Smooth muscle cell (in vitro differentiated cells): ENCODE results near the gene DMD. TPM values are rescaled to one million over a fixed set of nuclear protein-coding genes. Genes with fewer than 3 reads are reported as not detected.
"Not testable (repeated sequence)": the region's sequence is repeated elsewhere in the genome, so short reads cannot be mapped to it uniquely, and the experiment has no call there.

ENCODE experiments used
- DNase-seq: peaks from one replicate; lab custom pipeline; 2025; ENCODE audit not compliant: unreplicated experiment; lab: John Stamatoyannopoulos, UW
- H2AFZ ChIP-seq: fragments of 200-600 bp; sonication (generic); 2 replicates; pipeline ENCODE4 v1.6.0; 2016; ENCODE audit warnings: antibody characterized with exemption, low read depth, mild to moderate bottlenecking
- H3F3A ChIP-seq: fragments of 200-600 bp; sonication (generic); 2 replicates; pipeline ENCODE4 v1.6.0; 2017; ENCODE audit warnings: antibody characterized with exemption, low read depth
- H3K27ac ChIP-seq: fragments of 200-600 bp; sonication (generic); 2 replicates; pipeline ENCODE4 v1.5.1; 2016; ENCODE audit warnings: low read depth, mild to moderate bottlenecking
- H3K27me3 ChIP-seq: fragments of 200-600 bp; sonication (generic); 2 replicates; pipeline ENCODE4 v1.6.1; 2016; ENCODE audit warnings: low read depth, mild to moderate bottlenecking
- H3K36me3 ChIP-seq: fragments of 200-600 bp; sonication (generic); 2 replicates; pipeline ENCODE4 v1.5.1; 2016; ENCODE audit warnings: low read depth
- H3K4me1 ChIP-seq: fragments of 200-600 bp; sonication (generic); 2 replicates; pipeline ENCODE4 v1.5.1; 2016; ENCODE audit warnings: low read depth
- H3K4me2 ChIP-seq: fragments of 200-600 bp; sonication (generic); 2 replicates; pipeline ENCODE4 v1.6.0; 2016; ENCODE audit warnings: mild to moderate bottlenecking
- H3K4me3 ChIP-seq: fragments of 200-600 bp; sonication (generic); 2 replicates; pipeline ENCODE4 v1.5.1; 2016; ENCODE audit warnings: mild to moderate bottlenecking
- H3K79me2 ChIP-seq: fragments of 200-600 bp; sonication (generic); 2 replicates; pipeline ENCODE4 v1.6.0; 2016; ENCODE audit warnings: low read depth, mild to moderate bottlenecking
- H3K9ac ChIP-seq: fragments of 200-600 bp; sonication (generic); 2 replicates; pipeline ENCODE4 v1.6.0; 2016; ENCODE audit warnings: low read depth
- H3K9me3 ChIP-seq: fragments of 200-600 bp; sonication (generic); replicated peaks from 2 replicates; pipeline ENCODE4 v1.5.1; 2016; ENCODE audit warnings: low read depth
- H4K20me1 ChIP-seq: fragments of 200-600 bp; sonication (generic); 2 replicates; pipeline ENCODE4 v1.6.0; 2016; ENCODE audit warnings: low read depth
- WGBS: methylation state at CpG from one replicate; pipeline ENCODE4 v1.1.7; 2016; ENCODE audit warnings: low lambda C conversion rate; 5-methylcytosine and 5-hydroxymethylcytosine counted together
- polyA plus RNA-seq: library from polyadenylated mRNA; unstranded; fragments of >200 nt; fragmentation: Nextera tagmentation; extraction: Ambion mirVana; gene quantifications from 2 replicates; pipeline ENCODE4 v1.2.1, GENCODE V29; 2016
- total RNA-seq: library from RNA; depleted of rRNA; stranded (reverse); fragments of >200 nt; gene quantifications from 2 replicates; pipeline ENCODE4 v1.2.3, GENCODE V29; 2014
- TF ChIP-seq, protein P1 (sequence below): fragments of 200-600 bp; sonication (generic); IDR thresholded peaks from 2 replicates; pipeline ENCODE4 v1.5.1; 2017; ENCODE audit warnings: borderline replicate concordance, mild to moderate bottlenecking, antibody characterized with exemption; ENCODE audit not compliant: insufficient read depth, poor library complexity, severe bottlenecking

The DMD gene
- total and polyA plus RNA-seq, 2 experiments from 2014 or later = 12.3 to 12.6 TPM

DNA sequence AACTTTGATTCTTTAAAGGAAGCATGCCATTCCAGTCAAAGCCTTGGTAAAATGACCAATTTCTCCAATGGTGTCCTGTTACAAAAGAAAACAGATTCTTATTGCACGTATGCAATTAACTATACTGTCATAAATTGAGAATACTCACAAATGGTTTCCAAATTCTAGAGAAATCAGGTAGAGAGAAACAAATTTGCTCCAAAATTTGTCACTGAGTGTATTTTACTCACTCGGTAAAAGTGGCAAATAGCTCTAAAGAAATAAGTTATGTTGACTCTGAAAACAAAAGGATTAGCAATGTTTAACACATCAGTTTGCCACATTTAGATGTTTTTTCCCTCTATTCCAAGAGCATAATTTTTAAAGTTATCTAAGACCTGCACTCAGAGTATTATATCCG is 133.1 kb downstream of the DMD start:
- Histone ChIP-seq H3K4me3 (no peak overlapping the region), H3K27ac (no peak overlapping the region), H3K9me3 (no peaks in the 10 kb centered on the region), H3K27me3 (no peaks in the 10 kb centered on the region), H3F3A (no peaks in the 10 kb centered on the region), H3K9ac (no peak overlapping the region), H2AFZ (no peak overlapping the region), H3K4me2 (no peak overlapping the region), H3K36me3 (no peaks in the 10 kb centered on the region), H4K20me1 (no peaks in the 10 kb centered on the region), H3K4me1 (no peaks in the 10 kb centered on the region), H3K79me2 (no peaks in the 10 kb centered on the region)
- DNase-seq = no peak
- TF ChIP-seq, protein P1, sequence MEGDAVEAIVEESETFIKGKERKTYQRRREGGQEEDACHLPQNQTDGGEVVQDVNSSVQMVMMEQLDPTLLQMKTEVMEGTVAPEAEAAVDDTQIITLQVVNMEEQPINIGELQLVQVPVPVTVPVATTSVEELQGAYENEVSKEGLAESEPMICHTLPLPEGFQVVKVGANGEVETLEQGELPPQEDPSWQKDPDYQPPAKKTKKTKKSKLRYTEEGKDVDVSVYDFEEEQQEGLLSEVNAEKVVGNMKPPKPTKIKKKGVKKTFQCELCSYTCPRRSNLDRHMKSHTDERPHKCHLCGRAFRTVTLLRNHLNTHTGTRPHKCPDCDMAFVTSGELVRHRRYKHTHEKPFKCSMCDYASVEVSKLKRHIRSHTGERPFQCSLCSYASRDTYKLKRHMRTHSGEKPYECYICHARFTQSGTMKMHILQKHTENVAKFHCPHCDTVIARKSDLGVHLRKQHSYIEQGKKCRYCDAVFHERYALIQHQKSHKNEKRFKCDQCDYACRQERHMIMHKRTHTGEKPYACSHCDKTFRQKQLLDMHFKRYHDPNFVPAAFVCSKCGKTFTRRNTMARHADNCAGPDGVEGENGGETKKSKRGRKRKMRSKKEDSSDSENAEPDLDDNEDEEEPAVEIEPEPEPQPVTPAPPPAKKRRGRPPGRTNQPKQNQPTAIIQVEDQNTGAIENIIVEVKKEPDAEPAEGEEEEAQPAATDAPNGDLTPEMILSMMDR = no peak
- WGBS = 96% methylated on average over 3 of the region's 3 CpGs

DNA sequence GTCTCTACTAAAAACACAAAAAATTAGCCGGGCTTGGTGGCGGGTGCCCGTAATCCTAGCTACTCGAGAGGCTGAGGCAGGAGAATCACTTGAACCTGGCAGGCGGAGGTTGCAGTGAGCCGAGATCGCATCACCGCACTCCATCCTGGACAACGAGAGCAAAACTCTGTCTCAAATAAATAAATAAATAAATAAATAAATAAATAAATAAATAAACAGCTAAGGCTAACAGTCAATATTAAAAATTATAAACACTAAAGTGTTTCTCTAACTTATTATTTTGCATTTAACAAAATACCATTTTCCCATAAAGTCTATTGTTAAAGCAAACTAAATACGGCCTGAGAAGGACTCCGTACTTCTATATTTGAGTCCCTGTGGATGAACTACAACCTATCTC is 137.7 kb downstream of the DMD start:
- whole genome bisulfite sequencing = 94% methylated on average over 11 of the region's 11 CpGs
- H3K4me3 ChIP-seq, H3K9ac ChIP-seq, H3K36me3 ChIP-seq, DNase-seq, H3K27ac ChIP-seq, H3K4me2 ChIP-seq, H2AFZ ChIP-seq, H4K20me1 ChIP-seq, H3F3A ChIP-seq, H3K4me1 ChIP-seq, H3K79me2 ChIP-seq, H3K27me3 ChIP-seq, H3K9me3 ChIP-seq: not testable (repeated sequence)

DNA sequence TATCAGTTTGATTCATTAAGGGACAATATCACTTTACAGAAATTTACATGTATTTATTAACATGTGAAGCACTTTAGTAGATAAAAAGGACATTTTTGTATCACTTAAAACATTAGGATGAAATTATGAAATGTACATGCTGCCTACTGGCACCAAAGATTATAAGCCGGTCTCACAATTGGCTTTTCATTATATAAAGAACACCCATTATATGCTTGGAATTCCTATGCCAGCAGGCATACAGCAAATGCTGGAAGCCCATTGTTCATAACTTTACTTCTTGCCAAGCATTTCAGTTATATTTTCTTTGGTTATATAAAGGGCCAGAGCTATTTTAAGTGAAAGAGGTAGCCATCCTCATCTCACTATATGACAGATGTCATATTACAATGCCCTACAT is 145.9 kb downstream of the DMD start:
- WGBS = 100% methylated on average over 1 of the region's 1 CpG
- no peaks in the 10 kb centered on the region for H3K79me2 ChIP-seq
- H3K4me2 ChIP-seq = no peak overlapping the region
- H3K36me3 ChIP-seq = no peaks in the 10 kb centered on the region
- H2AFZ ChIP-seq = no peak overlapping the region
- no peak overlapping the region for H3K4me3 ChIP-seq
- no peaks in the 10 kb centered on the region for H3K27me3 ChIP-seq
- TF ChIP-seq, protein P1 = no peak
- H3K4me1 ChIP-seq = no peaks in the 10 kb centered on the region
- H3K9ac ChIP-seq = no peak overlapping the region
- no peaks in the 10 kb centered on the region for H4K20me1 ChIP-seq
- H3F3A ChIP-seq = no peaks in the 10 kb centered on the region
- H3K9me3 ChIP-seq = no peaks in the 10 kb centered on the region
- DNase-seq = no peak
- H3K27ac ChIP-seq = no peak overlapping the region

DNA sequence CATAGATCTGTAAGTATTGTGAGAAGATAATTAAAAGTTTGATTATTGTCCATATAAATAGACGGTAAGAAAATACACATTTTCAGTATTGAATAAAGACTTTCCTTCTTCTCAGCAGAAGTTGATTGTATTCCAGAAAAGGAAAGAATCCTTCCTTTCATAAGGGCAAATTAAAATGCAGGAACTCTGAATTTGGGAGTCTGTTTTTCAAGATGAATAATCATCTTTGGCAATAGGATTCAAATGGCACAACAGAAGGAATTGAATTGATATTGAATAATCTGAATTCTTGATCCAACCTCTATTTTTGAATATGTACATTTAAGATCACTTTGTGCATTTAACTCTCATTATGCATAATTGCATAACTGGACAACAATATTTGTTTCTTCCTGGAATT is 149.3 kb downstream of the DMD start:
- Histone ChIP-seq H3K9ac (no peak overlapping the region), H3K79me2 (no peaks in the 10 kb centered on the region), H3K4me1 (no peaks in the 10 kb centered on the region), H3K4me3 (no peak overlapping the region), H4K20me1 (no peaks in the 10 kb centered on the region), H3K9me3 (no peaks in the 10 kb centered on the region), H3K4me2 (no peak overlapping the region), H3F3A (no peaks in the 10 kb centered on the region), H3K27me3 (no peaks in the 10 kb centered on the region), H3K36me3 (no peaks in the 10 kb centered on the region), H2AFZ (no peak overlapping the region), H3K27ac (no peak overlapping the region)
- TF ChIP-seq, protein P1 = no peak
- WGBS = 88% methylated on average over 1 of the region's 1 CpG
- no peak for DNase-seq
